GM18508 (cell line): Measurements from ENCODE around the gene SGCA.

ENCODE experiments used
- ATAC-seq: cut with Tn5 transposase; IDR thresholded peaks from one replicate; pipeline ENCODE4 v1.9.1; 2021; ENCODE audit warnings: moderate number of reproducible peaks; ENCODE audit not compliant: insufficient read depth, unreplicated experiment

Gene SGCA

GRCh38 chr17:50180111-50180510, 14.3 kb downstream of the SGCA start:
- no peak for ATAC-seq

GRCh38 chr17:50180620-50181019, 14.8 kb downstream of the SGCA start:
- no peak for ATAC-seq

DNA sequence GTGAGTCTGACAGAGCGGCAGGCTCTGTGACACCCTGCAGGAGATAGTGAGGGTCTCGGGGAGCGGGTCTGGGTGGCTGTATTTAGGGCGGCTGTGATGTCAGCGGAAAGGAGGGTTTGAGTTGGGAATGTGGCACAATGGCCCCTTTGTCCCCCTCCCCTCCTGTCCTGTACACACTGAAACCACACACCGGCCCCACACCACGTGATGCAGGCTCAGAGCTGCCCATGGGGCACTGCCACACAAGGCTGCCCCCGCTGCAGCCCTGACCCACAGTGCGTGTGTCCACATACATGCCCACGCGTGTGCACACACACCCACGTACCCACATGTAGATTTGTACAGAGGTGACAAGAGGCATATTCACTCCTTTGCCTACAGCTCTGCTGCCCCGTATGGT, 15.3 kb downstream of the SGCA start:
- ATAC-seq: no peak

DNA sequence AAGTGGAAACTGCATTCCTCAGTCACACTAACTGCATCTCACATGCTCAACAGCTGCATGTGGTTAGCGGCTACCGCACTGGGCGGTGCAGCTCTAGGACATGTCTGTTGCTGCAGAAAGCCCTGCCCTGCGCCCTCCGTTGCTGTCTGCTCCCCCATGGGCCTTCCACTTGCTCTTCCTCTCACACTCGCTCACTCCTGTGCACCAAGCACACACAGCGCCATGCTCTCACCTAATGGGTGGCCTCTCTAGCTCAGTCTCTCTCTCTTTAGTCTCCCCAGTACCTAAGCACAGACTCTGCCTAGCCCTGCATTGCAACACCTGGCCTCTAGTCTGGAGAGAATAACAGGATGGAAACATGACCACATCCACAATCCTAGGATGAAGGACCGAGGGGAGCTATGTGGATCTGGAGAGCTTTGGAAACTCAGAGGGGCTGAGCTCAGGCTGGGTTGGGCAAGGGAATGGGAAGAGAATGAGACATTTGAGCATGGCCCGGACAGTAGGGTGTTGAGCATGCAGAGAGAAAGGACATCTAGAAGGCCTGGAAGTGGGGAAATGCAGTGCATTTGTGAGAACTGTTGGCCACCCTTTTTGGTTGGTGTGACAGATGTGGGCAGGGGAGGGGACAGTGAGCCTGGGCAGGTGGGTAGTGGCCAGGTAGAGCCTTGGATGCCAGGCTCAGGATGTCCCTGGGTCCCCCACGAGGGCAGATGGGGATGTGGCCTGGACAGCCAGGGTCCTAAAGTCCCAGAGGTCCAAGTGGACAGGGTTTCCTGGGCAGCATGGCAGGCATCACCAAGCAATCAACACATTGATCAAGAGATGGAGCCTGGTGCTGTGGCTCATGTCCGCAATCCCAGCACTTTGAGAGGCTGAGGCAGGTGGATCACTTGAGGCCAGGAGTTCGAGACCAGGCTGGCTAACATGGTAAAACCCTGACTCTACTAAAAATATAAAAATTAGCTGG, 16.1 kb downstream of the SGCA start:
- no peak for ATAC-seq

DNA sequence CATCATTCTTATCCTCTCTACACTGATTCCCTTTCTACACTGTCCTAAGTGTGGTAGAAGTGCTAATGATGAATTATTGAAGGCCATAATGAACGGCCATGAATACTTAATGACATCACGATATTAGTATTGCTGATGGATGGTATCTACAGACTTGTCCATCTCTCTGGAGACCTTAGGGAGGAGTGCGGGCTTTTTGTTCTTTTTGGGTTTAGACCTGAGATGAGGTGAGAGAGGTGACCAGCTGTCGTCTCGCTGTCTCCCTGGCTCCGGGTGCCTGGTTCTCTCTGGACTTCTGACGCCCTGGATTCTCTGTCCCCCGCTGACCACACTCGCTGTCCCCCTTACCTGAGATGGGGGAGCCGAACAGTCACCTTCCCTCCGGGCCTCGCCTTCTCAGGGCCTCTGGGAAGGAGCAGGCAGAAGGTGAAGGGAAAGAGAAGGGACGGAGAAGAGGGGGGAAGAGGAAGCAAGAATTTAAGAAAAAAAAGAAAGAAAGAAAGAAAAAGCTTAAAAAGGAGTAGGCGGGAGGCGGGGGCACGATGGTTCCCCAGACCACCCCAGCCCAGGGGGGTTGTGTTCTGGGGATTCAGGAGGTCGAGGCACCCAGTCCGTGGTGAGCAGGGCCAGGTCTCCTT, 17.1 kb downstream of the SGCA start:
- ATAC-seq: no peak

- ATAC-seq: no peak
Measured at GRCh38 chr17:50183421-50183994, 17.7 kb downstream of the SGCA start.

DNA sequence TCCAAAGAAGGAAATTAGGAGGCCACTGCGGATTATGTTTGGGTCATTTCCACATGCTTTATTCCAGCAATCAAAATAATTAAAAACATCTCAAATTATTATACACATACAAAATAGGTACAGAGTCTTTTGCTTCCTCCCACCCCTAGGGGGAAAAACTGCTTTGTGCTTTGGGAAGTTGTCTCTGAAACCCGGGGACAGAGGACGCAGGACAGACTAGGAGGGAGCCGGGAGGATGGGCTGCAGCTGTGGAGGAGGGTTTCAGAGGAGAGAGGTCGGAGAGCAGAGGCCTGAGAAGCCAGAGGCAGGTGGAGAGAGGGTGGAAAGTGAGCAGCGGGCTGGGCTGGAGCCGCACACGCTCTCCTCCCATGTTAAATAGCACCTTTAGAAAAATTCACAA, 18.3 kb downstream of the SGCA start:
- no peak for ATAC-seq

- no peak for ATAC-seq
Measured at GRCh38 chr17:50184611-50185398, 19.0 kb downstream of the SGCA start.

DNA sequence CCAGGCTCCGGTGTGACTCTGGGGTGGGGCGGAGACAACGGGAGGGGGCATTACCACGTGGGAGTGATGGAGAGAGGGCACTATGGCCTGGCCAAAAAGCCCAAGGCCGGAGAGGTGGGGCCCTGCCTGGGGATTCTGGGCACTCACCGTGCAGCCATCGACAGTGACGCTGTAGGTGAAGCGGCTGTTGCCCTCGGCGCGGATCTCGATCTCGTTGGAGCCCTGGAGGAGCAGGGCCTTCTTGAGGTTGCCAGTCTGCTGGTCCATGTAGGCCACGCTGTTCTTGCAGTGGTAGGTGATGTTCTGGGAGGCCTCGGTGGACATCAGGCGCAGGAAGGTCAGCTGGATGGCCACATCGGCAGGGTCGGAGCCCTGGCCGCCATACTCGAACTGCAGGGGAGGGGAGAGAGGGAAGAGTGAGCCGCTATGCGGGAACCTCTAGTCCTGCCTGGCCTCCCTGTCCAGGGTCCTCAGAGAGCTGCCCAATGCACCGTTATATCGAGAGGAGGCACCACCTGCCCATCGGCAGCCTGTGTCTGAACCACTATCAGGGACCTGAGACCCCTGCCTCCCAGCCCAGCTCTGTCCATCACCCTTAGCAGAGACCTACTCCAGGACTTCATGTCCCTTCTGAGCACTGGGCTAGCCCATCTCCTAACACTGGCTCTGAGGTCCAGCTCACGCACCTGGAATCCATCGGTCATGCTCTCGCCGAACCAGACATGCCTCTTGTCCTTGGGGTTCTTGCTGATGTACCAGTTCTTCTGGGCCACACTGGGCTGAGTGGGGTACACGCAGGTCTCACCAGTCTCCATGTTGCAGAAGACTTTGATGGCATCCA, 20.0 kb downstream of the SGCA start:
- no peak for ATAC-seq

GRCh38 chr17:50186661-50187393, 21.0 kb downstream of the SGCA start:
- ATAC-seq: no peak

- ATAC-seq: no peak
Measured at GRCh38 chr17:50187394-50187725, 21.6 kb downstream of the SGCA start.

- no peak for ATAC-seq
Measured at GRCh38 chr17:50187751-50188530, 22.1 kb downstream of the SGCA start.

- no peak for ATAC-seq
Measured at GRCh38 chr17:50188531-50188920, 22.7 kb downstream of the SGCA start.

GRCh38 chr17:50188921-50189549, 23.2 kb downstream of the SGCA start:
- ATAC-seq: no peak

GRCh38 chr17:50189550-50190292, 23.9 kb downstream of the SGCA start:
- ATAC-seq: no peak

DNA sequence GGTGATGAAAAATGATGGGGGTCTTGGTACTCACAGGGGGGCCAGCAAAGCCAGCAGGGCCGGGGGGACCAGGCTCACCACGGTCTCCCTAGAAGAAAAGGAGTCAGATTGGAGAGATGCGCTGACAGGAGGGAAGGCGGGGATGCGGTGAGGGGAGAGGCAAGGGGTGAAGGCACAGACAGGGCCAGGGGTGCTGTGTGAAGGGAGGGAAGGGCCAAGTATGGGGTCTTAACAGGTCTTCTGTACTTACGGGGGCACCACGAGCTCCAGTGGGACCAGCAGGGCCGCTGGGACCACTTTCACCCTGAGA, 24.4 kb downstream of the SGCA start:
- ATAC-seq: no peak

DNA sequence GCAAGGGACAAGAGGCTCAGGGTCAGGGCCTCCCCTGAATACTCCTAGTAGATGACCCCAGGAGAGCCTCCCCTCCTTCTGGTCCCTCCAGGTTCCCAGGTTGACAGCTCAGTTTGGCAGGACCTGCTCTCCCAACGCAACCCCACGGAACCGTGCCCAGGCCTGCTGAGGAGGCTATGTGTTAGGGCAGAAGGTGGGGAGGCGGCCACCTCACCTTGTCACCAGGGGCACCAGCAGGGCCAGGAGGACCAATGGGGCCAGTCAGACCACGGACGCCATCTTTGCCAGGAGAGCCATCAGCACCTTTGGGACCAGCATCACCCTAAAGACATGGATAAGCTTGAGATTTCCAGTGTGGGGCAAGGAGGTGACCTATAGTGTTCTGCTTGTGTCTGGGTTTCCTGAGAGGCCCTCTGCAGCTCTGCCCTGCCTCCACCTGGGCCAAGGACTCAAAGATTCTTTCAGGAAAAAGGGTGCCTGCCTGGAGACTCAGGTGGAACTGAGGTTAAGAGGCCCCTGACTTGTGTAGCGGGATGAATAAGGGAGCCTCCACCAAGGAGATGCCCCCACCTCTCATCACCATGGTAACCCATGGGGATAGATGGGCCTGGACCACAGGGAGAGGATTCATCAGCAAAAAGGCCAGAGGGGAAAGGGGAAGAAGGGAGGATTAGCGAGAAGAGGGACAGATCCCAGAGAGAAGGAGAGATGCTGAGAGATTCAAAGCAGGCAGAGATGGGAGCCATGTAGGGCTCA, 25.0 kb downstream of the SGCA start:
- no peak for ATAC-seq
